ENCODE results near the gene FBXO38.

GRCh38 chr5:148414833-148415232, 31.1 kb downstream of the FBXO38 start:
- TF ChIP-seq CTCF (IDR thresholded peaks at IDR 0.05) (no peak), ZFX (IDR thresholded peaks at IDR 0.05; ENCODE audit: borderline replicate concordance) (no peak)

Data from 22Rv1 (cell line).